SK-N-SH treated with all-trans-retinoic acid at 6 μM for 48 hours (cell line): Measurements from ENCODE around the gene ASTN2.

Source experiments
- ATAC-seq: fragments of 200-7000 bp; cut with Tn5 transposase; 3 replicates; pipeline ENCODE4 v1.9.1; 2020; ENCODE audit warnings: mild to moderate bottlenecking, moderate library complexity
- BACH2 ChIP-seq: fragments of 250-450 bp; sonication (Bioruptor Pico); IDR thresholded peaks from 2 replicates; pipeline ENCODE4 v1.9.0; 2021; ENCODE audit warnings: mild to moderate bottlenecking, borderline replicate concordance
- CREB5 ChIP-seq: fragments of 250-450 bp; sonication (Bioruptor Pico); IDR thresholded peaks from 2 replicates; pipeline ENCODE4 v1.5.1; 2020; ENCODE audit warnings: low read depth, mild to moderate bottlenecking, moderate library complexity
- CSDC2 ChIP-seq: fragments of 250-450 bp; sonication (Bioruptor Pico); IDR thresholded peaks from 2 replicates; pipeline ENCODE4 v1.5.0; 2020; ENCODE audit warnings: mild to moderate bottlenecking, moderate library complexity
- CSRNP3 ChIP-seq: fragments of 250-450 bp; sonication (Bioruptor Pico); IDR thresholded peaks from 2 replicates; pipeline ENCODE4 v1.5.1; 2021; ENCODE audit warnings: mild to moderate bottlenecking, moderate library complexity
- ESRRG ChIP-seq: fragments of 250-450 bp; sonication (Bioruptor Pico); IDR thresholded peaks from 2 replicates; pipeline ENCODE4 v1.6.1; 2021; ENCODE audit warnings: mild to moderate bottlenecking
- GLIS3 ChIP-seq: fragments of 250-450 bp; sonication (Bioruptor Pico); IDR thresholded peaks from 2 replicates; pipeline ENCODE4 v1.5.0; 2020; ENCODE audit warnings: mild to moderate bottlenecking, moderate library complexity
- ISL1 ChIP-seq: fragments of 250-450 bp; sonication (Bioruptor Pico); IDR thresholded peaks from 2 replicates; pipeline ENCODE4 v2.1.2; 2022; ENCODE audit warnings: mild to moderate bottlenecking, moderate library complexity
- OSR1 ChIP-seq: fragments of 250-450 bp; sonication (Bioruptor Pico); IDR thresholded peaks from 2 replicates; pipeline ENCODE4 v1.8.0; 2022; ENCODE audit warnings: moderate library complexity, mild to moderate bottlenecking, inconsistent platforms
- POU6F1 ChIP-seq: fragments of 250-450 bp; sonication (Bioruptor Pico); IDR thresholded peaks from 2 replicates; pipeline ENCODE4 v1.8.0; 2021; ENCODE audit warnings: low read depth, mild to moderate bottlenecking, moderate library complexity, borderline replicate concordance
- RARB ChIP-seq: fragments of 250-450 bp; sonication (Bioruptor Pico); IDR thresholded peaks from 2 replicates; pipeline ENCODE4 v1.8.0; 2021; ENCODE audit warnings: mild to moderate bottlenecking, moderate library complexity
- SNAI2 ChIP-seq: fragments of 250-450 bp; sonication (Bioruptor Pico); IDR thresholded peaks from 2 replicates; pipeline ENCODE4 v1.5.0; 2020; ENCODE audit warnings: mild to moderate bottlenecking, moderate library complexity
- TCF4 ChIP-seq: fragments of 250-450 bp; sonication (Bioruptor Pico); IDR thresholded peaks from 2 replicates; pipeline ENCODE4 v1.8.0; 2021; ENCODE audit warnings: mild to moderate bottlenecking, moderate library complexity, borderline replicate concordance
- TOX ChIP-seq: fragments of 250-450 bp; sonication (Bioruptor Pico); IDR thresholded peaks from 2 replicates; pipeline ENCODE4 v1.8.0; 2021; ENCODE audit warnings: mild to moderate bottlenecking, moderate library complexity, borderline replicate concordance
- TSHZ2 ChIP-seq: fragments of 250-450 bp; sonication (Bioruptor Pico); IDR thresholded peaks from 2 replicates; pipeline ENCODE4 v1.5.0; 2020; ENCODE audit warnings: mild to moderate bottlenecking, moderate library complexity
- ZFP3 ChIP-seq: fragments of 250-450 bp; sonication (Bioruptor Pico); IDR thresholded peaks from 2 replicates; pipeline ENCODE4 v1.5.0; 2020; ENCODE audit warnings: mild to moderate bottlenecking, moderate library complexity
- ZFP30 ChIP-seq: fragments of 450-650 bp; formaldehyde crosslinking; IDR thresholded peaks from 2 replicates; pipeline ENCODE4 v1.5.0; 2022; ENCODE audit warnings: mild to moderate bottlenecking, moderate library complexity
- ZNF565 ChIP-seq: fragments of 450-650 bp; formaldehyde crosslinking; conservative IDR thresholded peaks from 2 replicates; pipeline ENCODE4 v1.5.0; 2020; ENCODE audit warnings: low read depth, mild to moderate bottlenecking, moderate library complexity
- ZNF70 ChIP-seq: fragments of 450-650 bp; formaldehyde crosslinking; IDR thresholded peaks from 2 replicates; pipeline ENCODE4 v1.5.0; 2020; ENCODE audit warnings: mild to moderate bottlenecking, moderate library complexity
- ZNF8 ChIP-seq: fragments of 450-650 bp; formaldehyde crosslinking; IDR thresholded peaks from 2 replicates; pipeline ENCODE4 v1.5.0; 2020; ENCODE audit warnings: mild to moderate bottlenecking, moderate library complexity

ASTN2 gene

GRCh38 chr9:116855881-116856662, 558.8 kb downstream of the ASTN2 start:
- ATAC-seq: no peak
- TF ChIP-seq BACH2 (CRISPR knock-in tag) (no peak), CREB5 (CRISPR knock-in tag) (no peak), ZNF70 (CRISPR knock-in tag) (no peak)
- TF ChIP-seq, all 23 proteins: peak for 0

GRCh38 chr9:116849721-116850120, 565.1 kb downstream of the ASTN2 start:
- no peak for TF ChIP-seq CSRNP3 (CRISPR knock-in tag)
- no peak for TF ChIP-seq SNAI2 (CRISPR knock-in tag)
- ATAC-seq: no peak

GRCh38 chr9:116844621-116845020, 570.2 kb downstream of the ASTN2 start:
- no peak for TF ChIP-seq ISL1 (CRISPR knock-in tag)
- TF ChIP-seq POU6F1 (CRISPR knock-in tag): no peak
- TF ChIP-seq CSRNP3 (CRISPR knock-in tag): no peak
- no peak for TF ChIP-seq ZFP3 (CRISPR knock-in tag)
- TF ChIP-seq SNAI2 (CRISPR knock-in tag): no peak
- no peak for TF ChIP-seq BACH2 (CRISPR knock-in tag)
- TF ChIP-seq RARB (CRISPR knock-in tag): no peak
- TF ChIP-seq CSDC2 (CRISPR knock-in tag): no peak
- no peak for TF ChIP-seq ZNF70 (CRISPR knock-in tag)
- TF ChIP-seq ZNF8 (CRISPR knock-in tag): no peak
- no peak for TF ChIP-seq ZFP30 (CRISPR knock-in tag)
- TF ChIP-seq OSR1 (CRISPR knock-in tag): no peak
- TF ChIP-seq TCF4 (CRISPR knock-in tag): no peak
- no peak for TF ChIP-seq ESRRG (CRISPR knock-in tag)
- TF ChIP-seq CREB5 (CRISPR knock-in tag): no peak
- no peak for TF ChIP-seq GLIS3 (CRISPR knock-in tag)

GRCh38 chr9:116843863-116844620, 570.8 kb downstream of the ASTN2 start:
- no peak for TF ChIP-seq ESRRG (CRISPR knock-in tag)
- TF ChIP-seq ZNF565: no peak
- ATAC-seq: no peak

More at GRCh38 chr9:116844621-116845020, 570.2 kb downstream of the ASTN2 start:
- ATAC-seq: no peak

- no peak for ATAC-seq
- no peak for TF ChIP-seq BACH2 (CRISPR knock-in tag)
- TF ChIP-seq ZNF70 (CRISPR knock-in tag): no peak
- no peak for TF ChIP-seq TSHZ2 (CRISPR knock-in tag)
- no peak for TF ChIP-seq OSR1 (CRISPR knock-in tag)
- no peak for TF ChIP-seq ZFP30 (CRISPR knock-in tag)
- TF ChIP-seq POU6F1 (CRISPR knock-in tag): no peak
- TF ChIP-seq ZNF8 (CRISPR knock-in tag): no peak
- no peak for TF ChIP-seq TOX (CRISPR knock-in tag)
- TF ChIP-seq ISL1 (CRISPR knock-in tag): no peak
Measured at GRCh38 chr9:116842658-116843057, 572.2 kb downstream of the ASTN2 start.
